ENCODE data around the gene MCC. TPM values are rescaled to one million over a fixed set of nuclear protein-coding genes. Genes with fewer than 3 reads are reported as not detected.

MCC gene
- polyA plus RNA-seq, 5 donors, result 12.5 to 17.2 (median 15.7) TPM

GRCh38 chr5:113178073-113178779 lies 310.0 kb downstream of the MCC start:
- DNase-seq, result no peak

DNA sequence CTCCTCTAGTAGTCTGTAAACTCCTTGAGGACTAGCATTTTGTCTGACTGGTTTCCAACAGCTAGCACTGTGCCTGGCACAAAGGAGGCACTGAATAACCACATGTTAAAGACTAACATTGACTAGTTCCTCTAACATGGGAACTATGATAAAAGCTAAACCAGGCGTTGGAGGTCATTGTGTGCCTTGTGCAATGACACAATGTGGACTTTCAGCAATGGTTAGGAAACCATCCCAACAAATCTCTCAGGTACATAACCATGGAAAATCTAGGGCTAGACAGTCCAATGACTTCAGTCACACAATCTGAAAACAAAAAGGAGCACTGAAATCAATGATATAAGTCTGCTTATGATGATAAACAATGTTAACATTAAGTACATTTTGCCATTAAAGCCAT lies 311.0 kb downstream of the MCC start:
- no peak for DNase-seq

DNA sequence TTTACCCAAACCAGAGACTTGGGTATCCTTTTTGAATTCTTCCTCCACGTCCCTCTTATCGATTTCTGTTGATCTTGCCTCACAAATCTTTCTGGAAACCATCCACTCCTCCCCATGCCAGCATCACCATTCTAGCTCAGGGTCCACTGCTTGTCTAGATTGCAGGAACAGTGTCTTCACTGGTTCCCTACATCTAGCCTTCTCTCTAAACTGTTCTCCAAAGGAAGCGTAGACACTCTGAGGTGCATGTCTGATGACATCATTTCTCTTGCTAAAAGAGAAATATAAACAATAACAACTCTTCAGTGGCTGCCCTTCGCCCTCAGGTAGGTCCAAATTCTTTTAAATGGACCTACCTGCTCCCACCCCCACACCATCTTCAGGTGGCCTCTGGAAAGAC lies 311.5 kb downstream of the MCC start:
- no peak for DNase-seq

GRCh38 chr5:113176196-113176595 lies 312.1 kb downstream of the MCC start:
- no peak for DNase-seq

GRCh38 chr5:113172231-113172826 lies 315.9 kb downstream of the MCC start:
- DNase-seq, result no peak

- DNase-seq, result no peak
Observed at GRCh38 chr5:113171520-113171919, 316.7 kb downstream of the MCC start.

DNA sequence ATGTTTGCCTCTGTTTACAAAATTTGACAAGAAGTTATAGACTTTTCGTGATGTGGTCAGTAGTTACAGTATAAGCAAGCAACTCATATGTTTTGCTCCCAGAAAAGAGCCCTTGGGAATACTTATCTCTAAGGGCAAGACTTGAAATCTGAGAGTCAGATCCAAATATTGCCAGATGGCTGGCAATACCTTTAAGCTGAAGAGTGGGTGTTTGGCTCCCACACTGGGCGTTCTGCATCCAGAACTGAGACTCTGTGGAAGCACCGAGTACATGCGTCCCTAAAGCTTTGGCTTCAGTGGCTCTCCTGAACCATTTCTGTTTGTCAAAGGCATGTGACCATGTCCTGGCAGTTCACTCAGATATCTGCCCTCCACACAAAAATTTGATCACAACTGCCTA lies 317.5 kb downstream of the MCC start:
- DNase-seq, result no peak

- no peak for DNase-seq
Observed at GRCh38 chr5:113169720-113170119, 318.5 kb downstream of the MCC start.

DNA sequence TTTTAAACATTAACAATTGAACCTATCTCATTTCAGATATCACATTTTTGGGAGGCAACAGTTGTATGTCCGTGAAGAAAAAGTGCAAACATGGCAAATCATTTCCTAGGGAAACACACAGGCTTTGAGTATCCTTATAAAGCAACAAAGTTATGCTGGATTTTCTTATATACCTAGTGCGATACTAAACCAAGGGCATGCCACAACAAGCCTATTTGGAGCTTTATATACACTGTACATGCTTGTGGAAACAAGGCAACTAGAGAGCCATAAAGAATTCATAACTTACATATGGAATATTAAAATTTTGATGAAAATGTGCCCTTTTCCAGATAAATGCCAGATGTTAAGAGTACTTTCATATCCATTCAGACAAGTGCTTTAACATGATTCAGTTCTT lies 320.3 kb downstream of the MCC start:
- DNase-seq, result no peak

DNA sequence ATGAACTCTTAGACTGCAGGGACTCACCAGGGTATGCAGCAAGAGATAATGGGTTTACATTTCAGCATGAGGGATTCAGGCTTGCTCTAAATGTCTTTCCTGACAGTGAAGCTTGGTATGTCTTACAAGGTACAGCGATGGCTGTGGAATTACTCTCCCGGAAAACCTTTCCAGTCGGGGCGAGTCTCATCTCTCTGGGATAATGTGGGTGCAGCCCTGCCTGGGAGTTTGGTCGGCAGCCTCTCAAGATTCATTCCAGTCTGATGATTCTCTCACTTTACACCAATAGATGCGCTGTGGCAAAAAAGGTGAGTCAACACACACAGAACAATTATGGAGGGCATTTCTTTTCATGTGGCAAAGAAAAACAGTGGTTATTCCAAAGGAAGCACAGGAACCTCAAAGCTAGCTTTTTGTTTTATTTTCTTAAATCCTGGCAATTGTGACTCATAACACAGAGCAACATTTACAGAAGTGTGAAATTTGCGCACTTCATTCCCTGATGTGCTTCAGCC lies 321.3 kb downstream of the MCC start:
- DNase-seq, result no peak

- peak; percentile 23 to 29 for DNase-seq
Observed at GRCh38 chr5:113166261-113166660, 322.0 kb downstream of the MCC start.

DNA sequence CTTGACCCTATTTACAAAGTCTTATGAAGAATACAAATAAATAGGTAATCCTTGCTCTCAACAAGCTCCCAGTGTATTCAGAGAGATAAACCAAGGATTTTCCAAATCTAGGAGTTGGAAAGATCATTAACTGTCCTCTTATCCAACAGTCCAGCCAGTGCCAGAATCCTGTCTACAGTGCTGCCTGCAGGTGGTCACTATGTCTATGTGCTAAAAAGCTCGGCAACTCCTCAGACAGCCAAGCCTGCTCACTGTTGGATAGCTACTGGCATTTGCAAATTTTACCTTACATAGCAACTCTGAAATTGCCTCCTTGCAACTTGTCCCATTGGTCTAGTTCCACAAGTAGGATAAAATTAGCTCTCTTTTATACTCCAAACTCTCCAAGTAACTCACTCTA lies 324.2 kb downstream of the MCC start:
- DNase-seq, result no peak

GRCh38 chr5:113163328-113163727 lies 324.9 kb downstream of the MCC start:
- DNase-seq, result no peak

DNA sequence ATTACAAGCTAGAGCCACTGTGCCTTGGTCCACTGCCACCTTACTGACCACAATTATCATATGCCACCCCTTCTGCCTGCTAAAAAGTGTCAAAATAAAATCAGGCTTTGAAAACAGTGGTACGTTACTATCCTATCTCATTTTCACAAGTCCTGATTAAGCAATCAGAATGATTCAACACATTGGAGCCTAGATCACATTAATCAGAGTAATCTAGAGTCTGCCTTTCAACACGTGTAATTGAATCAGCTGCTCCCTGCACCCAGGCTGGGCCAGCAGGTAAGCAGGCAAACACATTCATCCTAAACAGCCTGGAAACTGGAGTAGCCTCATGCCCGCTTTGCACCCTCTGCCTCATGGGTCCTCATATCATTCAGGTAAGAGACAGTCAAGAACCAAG lies 325.5 kb downstream of the MCC start:
- DNase-seq, result no peak

GRCh38 chr5:113162208-113162607 lies 326.0 kb downstream of the MCC start:
- DNase-seq, result no peak

- DNase-seq, result no peak
Observed at GRCh38 chr5:113161806-113162205, 326.4 kb downstream of the MCC start.

- no peak for DNase-seq
Observed at GRCh38 chr5:113157886-113158285, 330.4 kb downstream of the MCC start.

DNA sequence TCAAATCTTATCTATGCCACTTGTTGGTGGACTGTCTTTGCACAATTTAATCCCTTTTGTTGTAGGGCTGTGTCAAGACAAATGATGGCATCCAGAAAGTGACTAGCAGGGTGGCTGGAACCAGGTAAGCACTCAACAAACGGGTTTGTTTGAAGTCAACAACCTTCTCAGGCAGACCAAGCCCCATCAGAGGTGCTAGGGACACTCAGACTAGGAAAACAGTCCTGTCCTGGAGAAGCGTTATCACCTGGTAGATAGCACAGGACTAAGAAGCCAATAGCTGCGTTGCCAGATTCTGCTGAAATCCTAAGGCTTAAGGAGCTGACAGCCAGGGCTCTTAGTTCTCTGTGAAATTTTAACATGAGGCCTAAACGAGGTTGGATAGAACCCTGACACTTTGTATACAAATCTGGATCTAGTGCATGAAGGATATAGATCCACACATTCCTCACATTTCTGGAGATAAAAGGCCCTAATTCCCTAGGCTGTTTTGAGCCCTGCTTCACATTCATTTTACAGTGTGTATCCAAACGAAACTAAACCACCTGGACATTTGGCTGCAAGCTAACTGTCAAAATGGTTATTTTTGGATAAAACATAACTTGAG lies 331.9 kb downstream of the MCC start:
- no peak for DNase-seq

GRCh38 chr5:113153512-113154097 lies 334.6 kb downstream of the MCC start:
- DNase-seq, result no peak

GRCh38 chr5:113152380-113152740 lies 335.9 kb downstream of the MCC start:
- DNase-seq, result no peak

DNA sequence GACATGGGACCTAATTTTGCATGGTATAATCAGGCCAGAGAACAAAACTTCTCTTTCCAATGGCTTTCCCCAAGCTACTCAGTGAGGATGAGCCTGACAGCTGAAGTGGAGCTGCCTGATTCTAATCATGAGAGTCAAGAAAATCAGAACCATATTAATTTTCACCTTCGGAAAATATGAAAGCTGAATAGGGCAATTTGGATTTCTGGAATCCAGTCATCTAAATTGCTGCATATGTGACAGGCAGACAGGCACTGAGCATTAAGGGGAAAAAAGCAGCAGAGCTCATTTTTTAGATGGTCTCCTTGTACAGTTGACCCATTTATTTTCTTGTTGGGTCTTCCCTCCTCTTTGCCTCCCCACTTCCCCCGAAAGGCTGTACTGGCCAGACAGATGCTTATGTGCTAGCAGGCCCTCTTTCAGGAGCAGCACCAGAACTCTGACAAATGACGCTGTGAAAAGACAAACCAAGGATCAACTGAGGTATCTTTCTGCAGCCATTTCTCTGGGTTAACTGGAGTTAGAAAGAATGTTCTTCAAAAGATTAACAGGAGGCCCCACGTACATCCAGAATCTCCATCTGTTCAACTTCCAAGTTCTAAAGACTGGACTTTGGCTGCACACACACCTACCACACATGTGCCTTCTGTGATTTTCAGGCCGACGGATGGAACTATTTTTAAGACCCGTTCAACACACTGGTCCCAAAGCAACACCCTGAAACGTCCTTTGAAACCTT lies 336.4 kb downstream of the MCC start:
- DNase-seq, result no peak

DNA sequence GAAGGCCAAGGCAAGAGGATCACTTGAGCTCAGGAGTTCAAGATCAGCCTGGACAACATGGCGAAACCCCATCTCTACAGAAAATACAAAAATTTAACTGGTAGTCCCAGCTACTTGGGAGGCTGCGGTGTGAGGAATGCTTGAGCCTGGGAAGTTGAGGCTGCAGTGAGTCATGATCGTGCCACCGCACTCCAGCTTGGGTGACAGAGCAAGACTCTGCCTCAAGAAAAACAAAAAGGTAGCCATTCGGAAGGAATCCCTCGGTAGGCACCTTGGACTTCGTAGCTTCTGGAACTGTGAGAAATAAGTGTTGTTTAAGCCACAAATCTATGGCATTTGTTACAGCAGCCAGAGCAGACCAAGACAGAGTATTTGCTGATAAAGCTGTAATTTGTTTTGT lies 337.4 kb downstream of the MCC start:
- DNase-seq, result no peak

All from right lung (tissue), 5 donors.